ENCODE data around the gene SPANXN1.
"Not testable (repeated sequence)": the region's sequence is repeated elsewhere in the genome, so short reads cannot be mapped to it uniquely, and the experiment has no call there.

Gene SPANXN1, protein sequence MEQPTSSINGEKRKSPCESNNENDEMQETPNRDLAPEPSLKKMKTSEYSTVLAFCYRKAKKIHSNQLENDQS

DNA sequence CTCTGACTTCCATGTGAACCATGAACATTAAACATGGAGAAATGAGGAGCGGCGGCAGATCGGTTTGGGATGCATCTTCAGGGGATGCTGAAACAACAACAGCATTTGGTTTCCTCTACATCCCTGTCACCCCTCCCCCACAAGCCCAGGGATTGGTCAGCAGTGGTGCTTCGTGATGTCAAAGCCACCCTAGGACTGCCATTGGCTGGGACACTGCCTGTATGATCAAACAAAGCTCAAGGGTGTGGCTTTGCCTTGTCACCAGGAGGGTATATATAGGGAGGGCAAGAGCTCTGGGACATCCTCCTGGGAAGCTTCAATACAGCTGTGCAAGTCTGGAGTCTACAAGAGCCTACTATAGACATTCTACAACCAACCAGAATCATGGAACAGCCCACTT, at the start of gene SPANXN1:
SPANXN1 (plus strand) TSS at position 301 of the 400 bp plus-strand sequence; CDS start at position 385, 84 bp downstream.
- H3K36me3 ChIP-seq (ENCODE audit: control insufficient read depth, insufficient read depth, low read length); H3K9ac ChIP-seq; H3K9me3 ChIP-seq (ENCODE audit: control insufficient read depth, low read length); H2AFZ ChIP-seq; H3K4me3 ChIP-seq (ENCODE audit: low read depth, low read length); H3K4me1 ChIP-seq; H3K27ac ChIP-seq; H3K79me2 ChIP-seq; H3K27me3 ChIP-seq (ENCODE audit: control insufficient read depth, insufficient read depth, low read length); H3K4me2 ChIP-seq (ENCODE audit: low read length): not testable (repeated sequence)

DNA sequence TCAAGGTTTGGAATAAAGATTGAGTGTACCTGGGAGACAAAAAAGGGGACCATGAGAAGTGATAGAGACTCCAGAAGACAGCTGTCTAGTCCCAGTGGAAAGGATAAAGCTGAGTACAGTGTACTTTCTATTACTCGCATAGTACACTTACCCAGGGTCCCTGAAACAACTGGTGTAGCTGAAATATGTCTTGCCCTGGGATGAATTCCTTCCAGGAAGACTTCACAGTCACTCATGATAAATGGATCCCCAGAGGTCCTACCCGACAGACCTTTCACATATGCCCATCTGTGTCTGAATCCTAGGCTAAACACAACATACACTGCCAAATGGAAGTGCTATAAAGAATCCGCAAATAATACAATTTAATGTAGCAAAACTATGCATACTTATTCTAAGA, 48.2 kb upstream of the SPANXN1 start:
- Histone ChIP-seq H3K9ac (no peak overlapping the region), H3K36me3 (ENCODE audit: control insufficient read depth, insufficient read depth, low read length) (no peaks in the 10 kb centered on the region), H3K79me2 (no peaks in the 10 kb centered on the region), H3K27ac (no peak overlapping the region), H3K9me3 (ENCODE audit: control insufficient read depth, low read length) (no peaks in the 10 kb centered on the region), H3K27me3 (ENCODE audit: control insufficient read depth, insufficient read depth, low read length) (no peaks in the 10 kb centered on the region), H2AFZ (no peak overlapping the region), H3K4me1 (no peaks in the 10 kb centered on the region), H3K4me2 (ENCODE audit: low read length) (no peak overlapping the region), H3K4me3 (ENCODE audit: low read depth, low read length) (no peak overlapping the region)
- TF ChIP-seq, protein P1, sequence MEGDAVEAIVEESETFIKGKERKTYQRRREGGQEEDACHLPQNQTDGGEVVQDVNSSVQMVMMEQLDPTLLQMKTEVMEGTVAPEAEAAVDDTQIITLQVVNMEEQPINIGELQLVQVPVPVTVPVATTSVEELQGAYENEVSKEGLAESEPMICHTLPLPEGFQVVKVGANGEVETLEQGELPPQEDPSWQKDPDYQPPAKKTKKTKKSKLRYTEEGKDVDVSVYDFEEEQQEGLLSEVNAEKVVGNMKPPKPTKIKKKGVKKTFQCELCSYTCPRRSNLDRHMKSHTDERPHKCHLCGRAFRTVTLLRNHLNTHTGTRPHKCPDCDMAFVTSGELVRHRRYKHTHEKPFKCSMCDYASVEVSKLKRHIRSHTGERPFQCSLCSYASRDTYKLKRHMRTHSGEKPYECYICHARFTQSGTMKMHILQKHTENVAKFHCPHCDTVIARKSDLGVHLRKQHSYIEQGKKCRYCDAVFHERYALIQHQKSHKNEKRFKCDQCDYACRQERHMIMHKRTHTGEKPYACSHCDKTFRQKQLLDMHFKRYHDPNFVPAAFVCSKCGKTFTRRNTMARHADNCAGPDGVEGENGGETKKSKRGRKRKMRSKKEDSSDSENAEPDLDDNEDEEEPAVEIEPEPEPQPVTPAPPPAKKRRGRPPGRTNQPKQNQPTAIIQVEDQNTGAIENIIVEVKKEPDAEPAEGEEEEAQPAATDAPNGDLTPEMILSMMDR (IDR thresholded peaks at IDR 0.05): no peak

DNA sequence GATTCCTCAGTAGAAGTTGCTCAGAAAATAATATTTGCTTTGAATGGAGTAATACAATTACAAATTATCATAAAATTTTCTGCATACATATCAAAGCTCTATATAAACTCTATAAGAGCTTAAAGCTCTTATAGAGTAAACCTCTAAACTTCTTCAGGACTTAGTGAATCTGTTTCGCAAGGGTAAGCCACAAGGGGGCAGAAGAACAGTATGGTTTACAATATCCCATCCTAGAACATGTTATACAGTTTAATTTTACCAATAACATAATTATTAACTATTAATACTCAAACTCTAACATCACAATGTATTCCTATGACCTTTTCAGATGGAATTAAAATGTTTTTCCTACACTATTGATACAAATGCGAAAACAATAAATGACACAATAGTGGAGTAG, 33.8 kb upstream of the SPANXN1 start:
- Histone ChIP-seq H2AFZ (no peak overlapping the region), H3K9ac (no peak overlapping the region), H3K79me2 (no peaks in the 10 kb centered on the region), H3K4me3 (ENCODE audit: low read depth, low read length) (no peak overlapping the region), H3K4me1 (no peaks in the 10 kb centered on the region), H3K4me2 (ENCODE audit: low read length) (no peak overlapping the region), H3K27me3 (ENCODE audit: control insufficient read depth, insufficient read depth, low read length) (no peaks in the 10 kb centered on the region), H3K36me3 (ENCODE audit: control insufficient read depth, insufficient read depth, low read length) (no peaks in the 10 kb centered on the region), H3K27ac (no peak overlapping the region), H3K9me3 (ENCODE audit: control insufficient read depth, low read length) (no peaks in the 10 kb centered on the region)
- TF ChIP-seq, protein P1 (IDR thresholded peaks at IDR 0.05): no peak

DNA sequence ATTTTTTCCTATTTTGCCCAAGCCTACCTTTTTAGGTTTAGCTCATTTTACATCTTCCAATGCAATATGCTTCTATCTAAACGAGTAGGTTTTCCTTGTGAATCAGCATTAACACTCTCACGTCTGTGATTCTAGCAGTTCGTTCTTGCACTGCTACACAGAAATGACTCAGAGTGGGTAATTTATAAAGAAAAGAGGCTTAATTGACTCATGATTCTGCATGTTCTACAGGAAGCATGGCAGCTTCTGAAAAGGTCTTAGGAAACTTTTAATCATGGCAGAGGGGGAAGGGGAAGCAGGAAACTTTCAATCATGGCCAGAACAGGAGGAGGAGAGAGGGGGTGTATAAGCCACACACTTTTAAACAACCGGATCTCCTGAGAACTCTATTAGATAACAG, 44.9 kb downstream of the SPANXN1 start:
- TF ChIP-seq, protein P1 (IDR thresholded peaks at IDR 0.05): no peak
- H3K4me2 ChIP-seq (ENCODE audit: low read length): no peak overlapping the region
- H3K79me2 ChIP-seq: no peaks in the 10 kb centered on the region
- H3K9me3 ChIP-seq (ENCODE audit: control insufficient read depth, low read length): no peaks in the 10 kb centered on the region
- no peak overlapping the region for H2AFZ ChIP-seq
- H3K4me3 ChIP-seq (ENCODE audit: low read depth, low read length): no peak overlapping the region
- H3K27me3 ChIP-seq (ENCODE audit: control insufficient read depth, insufficient read depth, low read length): no peaks in the 10 kb centered on the region
- no peak overlapping the region for H3K9ac ChIP-seq
- no peak overlapping the region for H3K27ac ChIP-seq
- H3K36me3 ChIP-seq (ENCODE audit: control insufficient read depth, insufficient read depth, low read length): no peaks in the 10 kb centered on the region
- H3K4me1 ChIP-seq: no peaks in the 10 kb centered on the region
